ENCODE results near the gene RO60. TPM values are rescaled to one million over a fixed set of nuclear protein-coding genes. Genes with fewer than 3 reads are reported as not detected.
"Not testable (repeated sequence)": the region's sequence is repeated elsewhere in the genome, so short reads cannot be mapped to it uniquely, and the experiment has no call there.

RO60 gene
- total RNA-seq, 4 donors from 2014 or later: 137 to 185 (median 150) TPM

GRCh38 chr1:193033610-193034009, 25.8 kb upstream of the RO60 start:
- H3K27ac ChIP-seq: no peak overlapping the region
- H3K4me3 ChIP-seq: no peak overlapping the region
- no peaks in the 10 kb centered on the region for H3K9me3 ChIP-seq
- no peak for ATAC-seq
- no peaks in the 10 kb centered on the region for H3K4me1 ChIP-seq
- TF ChIP-seq POLR2A (IDR thresholded peaks at IDR 0.05): no peak
- TF ChIP-seq POLR2AphosphoS5 (IDR thresholded peaks at IDR 0.05): no peak
- TF ChIP-seq, protein P1, sequence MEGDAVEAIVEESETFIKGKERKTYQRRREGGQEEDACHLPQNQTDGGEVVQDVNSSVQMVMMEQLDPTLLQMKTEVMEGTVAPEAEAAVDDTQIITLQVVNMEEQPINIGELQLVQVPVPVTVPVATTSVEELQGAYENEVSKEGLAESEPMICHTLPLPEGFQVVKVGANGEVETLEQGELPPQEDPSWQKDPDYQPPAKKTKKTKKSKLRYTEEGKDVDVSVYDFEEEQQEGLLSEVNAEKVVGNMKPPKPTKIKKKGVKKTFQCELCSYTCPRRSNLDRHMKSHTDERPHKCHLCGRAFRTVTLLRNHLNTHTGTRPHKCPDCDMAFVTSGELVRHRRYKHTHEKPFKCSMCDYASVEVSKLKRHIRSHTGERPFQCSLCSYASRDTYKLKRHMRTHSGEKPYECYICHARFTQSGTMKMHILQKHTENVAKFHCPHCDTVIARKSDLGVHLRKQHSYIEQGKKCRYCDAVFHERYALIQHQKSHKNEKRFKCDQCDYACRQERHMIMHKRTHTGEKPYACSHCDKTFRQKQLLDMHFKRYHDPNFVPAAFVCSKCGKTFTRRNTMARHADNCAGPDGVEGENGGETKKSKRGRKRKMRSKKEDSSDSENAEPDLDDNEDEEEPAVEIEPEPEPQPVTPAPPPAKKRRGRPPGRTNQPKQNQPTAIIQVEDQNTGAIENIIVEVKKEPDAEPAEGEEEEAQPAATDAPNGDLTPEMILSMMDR (IDR thresholded peaks at IDR 0.05): no peak
- TF ChIP-seq EP300 (IDR thresholded peaks at IDR 0.05): no peak
- H3K27me3 ChIP-seq: no peaks in the 10 kb centered on the region
- H3K36me3 ChIP-seq: no peaks in the 10 kb centered on the region

DNA sequence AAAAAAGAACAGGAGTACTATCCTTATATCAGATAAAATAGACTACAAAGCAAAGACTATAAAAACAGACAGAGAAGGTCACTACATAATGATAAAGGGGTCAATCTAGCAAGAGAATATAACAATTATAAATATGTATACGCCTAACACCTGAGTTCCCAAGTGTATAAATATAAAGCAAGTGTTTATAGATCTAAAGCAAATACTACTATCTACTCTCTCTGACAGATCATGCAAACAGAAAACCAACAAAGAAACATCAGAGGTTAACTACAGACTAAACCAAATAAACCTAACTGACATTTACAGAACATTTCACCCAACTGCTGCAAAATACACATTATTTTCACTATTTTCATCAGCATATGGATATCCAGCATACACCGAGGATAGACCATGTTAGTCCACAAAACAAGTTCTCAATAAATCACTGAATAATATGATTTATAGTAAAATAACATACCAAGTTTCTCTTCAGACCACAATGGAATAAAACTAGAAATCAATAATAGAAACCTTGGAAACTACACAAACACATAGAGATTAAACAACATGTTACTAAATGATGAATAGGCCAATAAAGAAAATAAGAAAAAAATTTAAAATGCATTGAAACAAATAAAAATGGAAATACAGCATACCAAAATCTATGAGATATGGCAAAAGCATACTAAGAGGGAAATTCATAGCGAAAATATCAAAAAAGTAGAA, 22.9 kb upstream of the RO60 start:
- Histone ChIP-seq H3K27me3 (no peaks in the 10 kb centered on the region), H3K4me3 (no peak overlapping the region), H3K36me3 (no peaks in the 10 kb centered on the region), H3K4me1 (no peaks in the 10 kb centered on the region), H3K27ac (no peak overlapping the region), H3K9me3 (no peaks in the 10 kb centered on the region)
- ATAC-seq: no peak
- WGBS, 2 donors (ENCODE audit: low coverage in 1 of 2): 94% methylated on average over 3 of the region's 3 CpGs
- TF ChIP-seq POLR2A (IDR thresholded peaks at IDR 0.05) (no peak), EP300 (IDR thresholded peaks at IDR 0.05) (no peak), POLR2AphosphoS5 (IDR thresholded peaks at IDR 0.05) (no peak)
- TF ChIP-seq, protein P1 (IDR thresholded peaks at IDR 0.05): no peak

GRCh38 chr1:193040011-193040410, 19.4 kb upstream of the RO60 start:
- ATAC-seq: no peak
- TF ChIP-seq EP300 (IDR thresholded peaks at IDR 0.05): no peak
- TF ChIP-seq, protein P1 (IDR thresholded peaks at IDR 0.05): no peak
- no peak for TF ChIP-seq POLR2A (IDR thresholded peaks at IDR 0.05)
- TF ChIP-seq POLR2AphosphoS5 (IDR thresholded peaks at IDR 0.05): no peak
- Histone ChIP-seq H3K27me3 (no peaks in the 10 kb centered on the region), H3K36me3 (peaks cover 0 to 14% of the 10 kb centered on the region in 2 donors), H3K9me3 (no peaks in the 10 kb centered on the region), H3K4me3 (no peak overlapping the region), H3K27ac (no peak overlapping the region), H3K4me1 (no peaks in the 10 kb centered on the region)
- 89 to 95% methylated on average over 3 of the region's 3 CpGs for WGBS, 2 donors (ENCODE audit: low coverage in 1 of 2)

- TF ChIP-seq POLR2AphosphoS5 (IDR thresholded peaks at IDR 0.05): no peak
- TF ChIP-seq, protein P1 (IDR thresholded peaks at IDR 0.05): no peak
- no peak for TF ChIP-seq EP300 (IDR thresholded peaks at IDR 0.05)
- TF ChIP-seq POLR2A (IDR thresholded peaks at IDR 0.05): no peak
- Histone ChIP-seq H3K27ac (no peak overlapping the region), H3K36me3 (peaks cover 0 to 22% of the 10 kb centered on the region in 2 donors), H3K9me3 (no peaks in the 10 kb centered on the region), H3K4me1 (no peaks in the 10 kb centered on the region), H3K4me3 (no peak overlapping the region), H3K27me3 (no peaks in the 10 kb centered on the region)
- no peak for ATAC-seq
- WGBS, 2 donors (ENCODE audit: low coverage in 1 of 2): 100% methylated on average over 1 of the region's 1 CpG
Measured at GRCh38 chr1:193042766-193043691, 16.4 kb upstream of the RO60 start.

DNA sequence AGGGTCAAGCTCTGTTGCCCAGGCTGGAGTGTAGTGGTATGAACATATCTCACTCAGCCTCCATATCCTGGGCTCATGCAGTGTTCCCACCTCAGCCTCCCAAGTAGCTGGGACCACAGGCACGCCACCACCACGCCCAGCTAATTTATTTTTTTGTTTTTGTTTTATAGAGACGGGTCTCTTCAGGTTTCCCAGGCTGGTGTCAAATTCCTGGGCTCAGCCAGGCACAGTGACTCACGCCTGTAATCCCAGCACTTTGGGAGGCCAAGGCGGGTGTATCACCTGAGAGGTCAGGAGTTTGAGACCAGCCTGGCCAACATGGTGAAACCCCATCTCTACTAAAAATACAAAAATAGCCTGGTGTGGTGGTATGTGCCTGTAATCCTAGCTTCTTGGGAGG, 10.5 kb upstream of the RO60 start:
- WGBS, 2 donors (ENCODE audit: low coverage in 1 of 2): 100% methylated on average over 2 of the region's 5 CpGs; no CpG with 5 or more reads in 1 of the 2 donors
- H3K27me3 ChIP-seq, H3K9me3 ChIP-seq, H3K4me3 ChIP-seq, H3K4me1 ChIP-seq, ATAC-seq, H3K27ac ChIP-seq: not testable (repeated sequence)
- H3K36me3 ChIP-seq: peaks cover 0 to 45% of the 10 kb centered on the region in 2 donors
